Measurements from ENCODE around the gene FOSL1.

FOSL1 gene

DNA sequence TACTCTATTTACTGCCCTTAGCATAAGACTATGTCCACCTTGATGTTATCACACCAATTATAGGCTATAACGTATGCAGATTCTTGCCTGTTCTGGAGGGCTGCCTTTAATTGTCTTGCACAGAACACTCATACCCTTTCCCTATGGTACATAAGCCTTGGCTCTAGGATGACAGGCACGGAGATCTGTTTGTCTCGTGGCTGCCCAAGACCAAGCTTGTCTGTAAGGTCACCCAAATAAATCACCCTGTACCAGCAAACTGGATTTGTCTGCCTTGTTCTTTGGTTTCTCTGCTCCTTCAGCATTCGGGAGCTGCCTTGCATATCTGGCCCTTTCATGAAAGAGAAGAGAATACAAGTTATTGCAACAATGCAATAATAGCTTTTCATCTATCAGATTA is 37.6 kb upstream of the FOSL1 start:
- Histone ChIP-seq H3K9me3 (ENCODE audit: control insufficient read depth, low read length) (no peaks in the 10 kb centered on the region), H3K27ac (ENCODE audit: low read depth, low read length, severe bottlenecking) (no peak overlapping the region), H3K36me3 (ENCODE audit: control insufficient read depth, insufficient read depth, low read length) (no peaks in the 10 kb centered on the region), H3K4me1 (ENCODE audit: control insufficient read depth, insufficient read depth, low read length, poor library complexity, severe bottlenecking) (peaks cover 4% of the 10 kb centered on the region), H3K4me3 (ENCODE audit: extremely low read depth, insufficient read depth, low read length, poor library complexity, severe bottlenecking) (no peak overlapping the region)
- 75 to 88% methylated on average over 2 to 3 of the region's 4 CpGs for WGBS, 2 experiments (ENCODE audit: insufficient coverage in 2 of 2)

DNA sequence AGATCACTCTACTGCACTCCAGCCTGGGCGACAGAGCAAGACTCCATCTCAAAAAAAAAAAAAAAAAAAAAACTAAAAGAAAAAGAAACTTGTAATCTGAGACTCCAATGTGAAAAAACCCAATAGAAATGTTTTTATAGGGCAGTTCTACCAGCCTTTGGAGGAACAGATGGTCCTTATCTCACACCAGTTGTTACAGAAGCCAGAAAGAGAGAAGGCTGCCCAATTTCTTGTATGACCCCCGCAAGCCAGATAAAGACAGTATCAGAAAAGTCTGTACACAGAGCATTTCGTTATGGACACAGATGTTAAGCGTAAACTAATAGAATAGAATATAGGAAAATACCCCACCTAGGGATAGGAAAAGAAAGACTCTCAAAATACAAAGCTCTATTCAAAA is 33.8 kb upstream of the FOSL1 start:
- no peaks in the 10 kb centered on the region for H3K36me3 ChIP-seq (ENCODE audit: control insufficient read depth, insufficient read depth, low read length)
- WGBS, 2 experiments (ENCODE audit: insufficient coverage in 2 of 2): 100% methylated on average over 1 of the region's 4 CpGs
- H3K27ac ChIP-seq (ENCODE audit: low read depth, low read length, severe bottlenecking): no peak overlapping the region
- peaks cover 9% of the 10 kb centered on the region for H3K4me1 ChIP-seq (ENCODE audit: control insufficient read depth, insufficient read depth, low read length, poor library complexity, severe bottlenecking)
- H3K4me3 ChIP-seq (ENCODE audit: extremely low read depth, insufficient read depth, low read length, poor library complexity, severe bottlenecking): no peak overlapping the region
- H3K9me3 ChIP-seq (ENCODE audit: control insufficient read depth, low read length): no peaks in the 10 kb centered on the region

DNA sequence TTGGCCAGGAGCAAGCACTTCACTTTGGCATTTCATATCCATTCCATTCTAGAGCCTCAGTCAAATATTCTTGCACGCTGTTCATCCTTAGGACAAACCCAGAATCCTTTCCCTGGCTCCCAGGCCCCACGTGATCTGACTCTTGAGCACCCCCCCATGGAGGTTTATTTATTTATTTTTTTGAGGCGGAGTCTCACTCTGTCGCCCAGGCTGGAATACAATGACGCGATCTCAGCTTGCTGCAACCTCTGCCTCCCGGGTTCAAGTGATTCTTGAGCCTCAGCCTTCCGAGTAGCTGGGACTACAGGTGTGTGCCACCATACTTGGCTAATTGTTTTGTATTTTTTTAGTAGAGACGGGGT is 32.4 kb upstream of the FOSL1 start:
- Histone ChIP-seq H3K9me3 (ENCODE audit: control insufficient read depth, low read length) (no peaks in the 10 kb centered on the region), H3K27ac (ENCODE audit: low read depth, low read length, severe bottlenecking) (no peak overlapping the region), H3K4me1 (ENCODE audit: control insufficient read depth, insufficient read depth, low read length, poor library complexity, severe bottlenecking) (peaks cover 9% of the 10 kb centered on the region), H3K36me3 (ENCODE audit: control insufficient read depth, insufficient read depth, low read length) (no peaks in the 10 kb centered on the region), H3K4me3 (ENCODE audit: extremely low read depth, insufficient read depth, low read length, poor library complexity, severe bottlenecking) (no peak overlapping the region)
- 65 to 66% methylated on average over 7 of the region's 9 CpGs for WGBS, 2 experiments (ENCODE audit: insufficient coverage in 2 of 2)

DNA sequence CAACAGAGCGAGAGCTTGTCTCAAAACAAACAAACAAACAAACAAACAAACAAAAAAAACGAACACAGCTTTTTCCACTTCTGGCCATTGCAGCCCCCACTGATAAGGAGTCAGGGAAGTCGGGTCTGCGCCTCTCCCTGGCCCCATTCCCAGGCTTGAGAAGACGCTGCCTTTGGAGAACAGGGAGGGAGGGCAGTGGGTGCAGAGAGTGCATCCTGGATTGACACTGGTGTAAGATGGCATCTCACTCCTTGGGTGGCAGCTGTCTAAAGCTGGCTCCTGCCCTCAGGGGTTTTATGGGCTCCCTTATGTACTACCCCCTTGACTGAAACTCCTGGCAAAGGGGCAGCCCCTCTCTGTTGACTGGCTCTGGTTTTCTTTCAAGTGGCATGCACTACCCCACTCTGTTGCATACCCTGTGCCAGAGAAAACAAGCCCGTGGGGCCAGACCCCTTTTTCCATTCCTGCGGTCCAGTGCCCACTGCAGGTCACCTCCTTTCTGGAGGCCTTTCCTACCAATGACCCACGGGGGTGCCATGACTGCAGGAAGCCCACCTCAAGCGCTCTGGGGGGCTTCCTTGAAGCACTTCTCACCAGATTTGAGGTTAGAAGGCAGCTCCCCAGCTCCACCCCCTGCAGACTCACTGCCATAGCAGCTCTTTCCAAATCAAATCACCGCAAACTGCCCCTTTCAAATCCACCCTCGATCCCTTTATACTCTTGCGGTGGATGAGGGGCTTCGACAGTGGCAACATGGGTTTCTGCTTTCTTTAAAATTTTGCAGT is 31.8 kb upstream of the FOSL1 start:
- WGBS, 2 experiments (ENCODE audit: insufficient coverage in 2 of 2): 79 to 86% methylated on average over 7 to 9 of the region's 13 CpGs
- Histone ChIP-seq H3K36me3 (ENCODE audit: control insufficient read depth, insufficient read depth, low read length) (no peaks in the 10 kb centered on the region), H3K9me3 (ENCODE audit: control insufficient read depth, low read length) (no peaks in the 10 kb centered on the region), H3K4me3 (ENCODE audit: extremely low read depth, insufficient read depth, low read length, poor library complexity, severe bottlenecking) (no peak overlapping the region), H3K27ac (ENCODE audit: low read depth, low read length, severe bottlenecking) (peak overlapping the region; percentile 23), H3K4me1 (ENCODE audit: control insufficient read depth, insufficient read depth, low read length, poor library complexity, severe bottlenecking) (peaks cover 9% of the 10 kb centered on the region)

DNA sequence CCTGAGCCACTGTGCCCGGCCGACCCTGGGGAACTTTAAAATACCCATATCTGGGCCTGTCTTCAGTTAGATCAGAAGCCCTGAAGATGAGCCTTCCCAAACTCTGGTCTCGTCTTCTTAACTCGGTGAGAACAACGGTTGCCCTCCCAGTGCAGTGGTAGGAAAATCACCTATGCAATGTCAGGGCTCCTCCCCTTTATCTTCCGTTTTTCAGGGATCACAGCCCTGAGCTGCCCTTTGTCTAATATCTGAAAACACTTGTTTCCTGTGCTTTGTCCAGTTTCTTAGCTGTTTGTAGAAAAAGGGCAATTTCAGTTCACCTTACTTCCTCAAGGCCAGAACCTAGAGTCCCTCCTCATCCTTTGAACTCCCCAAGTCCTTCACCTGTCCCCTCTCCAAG is 28.5 kb upstream of the FOSL1 start:
- Histone ChIP-seq H3K4me3 (ENCODE audit: extremely low read depth, insufficient read depth, low read length, poor library complexity, severe bottlenecking) (no peak overlapping the region), H3K4me1 (ENCODE audit: control insufficient read depth, insufficient read depth, low read length, poor library complexity, severe bottlenecking) (peaks cover 9% of the 10 kb centered on the region), H3K36me3 (ENCODE audit: control insufficient read depth, insufficient read depth, low read length) (peaks cover 8% of the 10 kb centered on the region), H3K9me3 (ENCODE audit: control insufficient read depth, low read length) (no peaks in the 10 kb centered on the region), H3K27ac (ENCODE audit: low read depth, low read length, severe bottlenecking) (no peak overlapping the region)
- WGBS, 2 experiments (ENCODE audit: insufficient coverage in 2 of 2): 87 to 91% methylated on average over 5 to 6 of the region's 6 CpGs

DNA sequence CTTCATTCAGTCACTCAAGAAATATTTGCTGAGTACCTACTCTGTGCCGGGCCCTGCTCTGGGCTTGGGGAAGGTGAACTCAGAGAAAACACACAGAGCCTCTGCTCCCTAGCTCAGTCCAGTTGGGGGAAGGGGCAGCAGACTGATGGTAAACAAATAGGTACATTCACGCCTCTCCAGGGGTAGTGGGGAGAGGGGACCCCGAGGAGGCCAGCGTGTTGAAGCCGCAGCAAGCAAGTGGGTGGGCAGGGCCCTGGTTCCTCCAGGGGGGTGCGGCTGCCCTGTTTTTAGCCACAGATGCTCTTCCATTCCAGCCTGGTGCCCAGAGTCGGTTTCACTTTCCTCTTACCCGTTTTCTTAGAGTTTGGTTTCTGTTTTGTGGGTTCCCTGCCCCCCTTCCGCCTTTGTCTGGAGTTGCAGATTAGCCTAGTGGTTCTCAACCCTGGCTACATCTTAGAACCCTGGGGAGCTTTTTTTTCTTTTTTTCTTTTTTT is 27.8 kb upstream of the FOSL1 start:
- H3K27ac ChIP-seq (ENCODE audit: low read depth, low read length, severe bottlenecking): no peak overlapping the region

DNA sequence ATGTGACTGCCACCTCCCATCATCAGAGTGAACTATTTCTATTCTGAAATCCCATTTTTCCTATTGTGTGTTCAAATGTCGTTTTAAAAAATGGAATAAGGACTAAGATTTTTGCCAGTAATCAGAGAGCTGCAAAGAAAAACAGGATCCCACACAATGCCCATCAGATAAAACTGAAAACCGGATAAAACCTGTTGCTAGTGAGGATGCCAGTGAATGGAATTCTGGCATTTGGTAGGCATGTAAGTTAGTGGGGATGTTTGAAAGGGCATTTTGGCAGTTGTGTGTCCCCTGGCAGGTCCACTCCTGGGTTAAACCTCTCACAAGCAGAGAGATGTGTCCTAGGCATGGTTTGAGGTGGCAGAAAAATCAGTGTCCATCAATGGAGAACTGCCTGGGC is 25.2 kb upstream of the FOSL1 start:
- peaks cover 39% of the 10 kb centered on the region for H3K36me3 ChIP-seq (ENCODE audit: control insufficient read depth, insufficient read depth, low read length)
- no peak overlapping the region for H3K4me3 ChIP-seq (ENCODE audit: extremely low read depth, insufficient read depth, low read length, poor library complexity, severe bottlenecking)

More for the DNA sequence above, 27.8 kb upstream of the FOSL1 start:
- no peak overlapping the region for H3K4me3 ChIP-seq (ENCODE audit: extremely low read depth, insufficient read depth, low read length, poor library complexity, severe bottlenecking)
- WGBS, 2 experiments (ENCODE audit: insufficient coverage in 2 of 2): 76 to 89% methylated on average over 6 to 8 of the region's 9 CpGs
- H3K4me1 ChIP-seq (ENCODE audit: control insufficient read depth, insufficient read depth, low read length, poor library complexity, severe bottlenecking): peaks cover 9% of the 10 kb centered on the region
- H3K9me3 ChIP-seq (ENCODE audit: control insufficient read depth, low read length): no peaks in the 10 kb centered on the region
- H3K36me3 ChIP-seq (ENCODE audit: control insufficient read depth, insufficient read depth, low read length): peaks cover 14% of the 10 kb centered on the region

DNA sequence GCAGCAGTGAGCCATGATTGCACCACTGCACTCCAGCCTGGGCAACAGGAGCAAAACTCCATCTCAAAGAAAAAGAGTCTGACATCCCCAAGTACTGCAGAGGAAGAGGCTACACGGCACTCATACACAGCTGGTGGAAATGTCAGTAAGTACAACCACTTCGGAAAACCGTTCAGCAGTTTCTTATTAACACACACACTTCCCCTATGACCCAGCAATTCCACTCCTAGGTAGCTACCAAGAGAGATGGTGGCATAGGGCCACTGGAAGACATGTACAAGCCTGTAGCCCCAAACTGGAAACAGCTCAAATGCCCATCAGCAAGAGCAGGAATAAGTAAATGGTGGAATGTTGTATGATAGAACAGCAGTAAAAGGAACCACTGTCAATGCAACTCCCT is 22.4 kb upstream of the FOSL1 start:
- Histone ChIP-seq H3K9me3 (ENCODE audit: control insufficient read depth, low read length) (no peaks in the 10 kb centered on the region), H3K36me3 (ENCODE audit: control insufficient read depth, insufficient read depth, low read length) (peaks cover 44% of the 10 kb centered on the region), H3K27ac (ENCODE audit: low read depth, low read length, severe bottlenecking) (no peak overlapping the region), H3K4me1 (ENCODE audit: control insufficient read depth, insufficient read depth, low read length, poor library complexity, severe bottlenecking) (peaks cover 13% of the 10 kb centered on the region), H3K4me3 (ENCODE audit: extremely low read depth, insufficient read depth, low read length, poor library complexity, severe bottlenecking) (no peak overlapping the region)
- WGBS, 2 experiments (ENCODE audit: insufficient coverage in 2 of 2): 100% methylated on average over 3 of the region's 3 CpGs

More for the DNA sequence above, 25.2 kb upstream of the FOSL1 start:
- H3K9me3 ChIP-seq (ENCODE audit: control insufficient read depth, low read length): no peaks in the 10 kb centered on the region
- H3K4me1 ChIP-seq (ENCODE audit: control insufficient read depth, insufficient read depth, low read length, poor library complexity, severe bottlenecking): peaks cover 5% of the 10 kb centered on the region
- no peak overlapping the region for H3K27ac ChIP-seq (ENCODE audit: low read depth, low read length, severe bottlenecking)
- WGBS, 2 experiments (ENCODE audit: insufficient coverage in 2 of 2): 83% methylated on average over 1 of the region's 2 CpGs; no CpG with 5 or more reads in 1 of the 2 experiments

DNA sequence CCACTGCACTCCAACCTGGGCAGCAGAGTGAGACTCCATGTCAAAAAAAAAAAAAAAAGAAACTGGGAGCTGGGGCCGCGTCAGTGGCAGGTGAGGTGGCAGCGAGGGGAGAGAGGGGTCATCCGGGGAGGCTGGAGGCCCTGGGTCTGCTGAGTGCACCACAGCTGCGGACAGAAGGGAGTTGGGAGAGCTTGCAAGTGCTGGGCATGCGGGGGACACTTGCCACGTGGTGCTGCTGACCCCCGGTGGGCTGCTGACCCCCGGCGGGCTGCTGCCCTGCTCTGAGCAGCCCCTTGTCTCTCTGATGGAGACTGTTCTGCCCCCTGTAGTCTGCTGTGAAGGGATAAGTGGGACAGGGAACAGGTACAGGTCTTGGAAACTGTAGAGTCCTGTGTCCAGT is 21.7 kb upstream of the FOSL1 start:
- 92 to 94% methylated on average over 5 to 10 of the region's 10 CpGs for WGBS, 2 experiments (ENCODE audit: insufficient coverage in 2 of 2)
- Histone ChIP-seq H3K36me3 (ENCODE audit: control insufficient read depth, insufficient read depth, low read length) (peaks cover 51% of the 10 kb centered on the region), H3K4me3 (ENCODE audit: extremely low read depth, insufficient read depth, low read length, poor library complexity, severe bottlenecking) (no peak overlapping the region), H3K27ac (ENCODE audit: low read depth, low read length, severe bottlenecking) (no peak overlapping the region), H3K9me3 (ENCODE audit: control insufficient read depth, low read length) (no peaks in the 10 kb centered on the region), H3K4me1 (ENCODE audit: control insufficient read depth, insufficient read depth, low read length, poor library complexity, severe bottlenecking) (peaks cover 20% of the 10 kb centered on the region)

DNA sequence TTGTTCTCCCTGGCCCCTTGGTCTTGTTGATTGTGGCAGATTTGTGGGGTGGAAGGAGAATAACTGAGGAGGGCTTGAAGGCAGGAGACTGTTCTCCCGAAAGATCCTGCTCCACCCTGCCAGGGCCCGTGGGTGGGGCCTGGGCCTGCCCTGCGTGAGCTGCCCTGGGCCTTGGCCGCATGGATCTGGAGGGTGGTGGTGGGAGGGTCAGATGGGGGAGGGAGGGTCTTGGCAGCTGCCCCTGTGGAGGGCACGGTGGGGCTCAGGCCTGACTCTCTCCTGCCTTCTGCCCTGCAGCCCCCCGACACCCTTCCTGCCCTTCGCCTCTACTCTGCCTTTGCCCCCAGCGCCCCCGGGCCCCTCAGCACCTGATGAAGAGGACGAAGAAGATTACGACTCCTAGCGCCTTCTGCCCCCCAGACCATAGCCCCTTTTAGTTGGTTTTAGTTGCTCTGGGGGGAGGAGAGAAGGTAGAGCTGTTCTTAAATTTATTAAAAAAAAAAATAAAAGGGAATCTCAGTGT is 20.9 kb upstream of the FOSL1 start:
- Histone ChIP-seq H3K27ac (ENCODE audit: low read depth, low read length, severe bottlenecking) (no peak overlapping the region), H3K4me3 (ENCODE audit: extremely low read depth, insufficient read depth, low read length, poor library complexity, severe bottlenecking) (peak overlapping the region; percentile 89), H3K4me1 (ENCODE audit: control insufficient read depth, insufficient read depth, low read length, poor library complexity, severe bottlenecking) (peaks cover 28% of the 10 kb centered on the region), H3K36me3 (ENCODE audit: control insufficient read depth, insufficient read depth, low read length) (peaks cover 55% of the 10 kb centered on the region), H3K9me3 (ENCODE audit: control insufficient read depth, low read length) (no peaks in the 10 kb centered on the region)
- WGBS, 2 experiments (ENCODE audit: insufficient coverage in 2 of 2): 94 to 100% methylated on average over 4 to 10 of the region's 12 CpGs

DNA sequence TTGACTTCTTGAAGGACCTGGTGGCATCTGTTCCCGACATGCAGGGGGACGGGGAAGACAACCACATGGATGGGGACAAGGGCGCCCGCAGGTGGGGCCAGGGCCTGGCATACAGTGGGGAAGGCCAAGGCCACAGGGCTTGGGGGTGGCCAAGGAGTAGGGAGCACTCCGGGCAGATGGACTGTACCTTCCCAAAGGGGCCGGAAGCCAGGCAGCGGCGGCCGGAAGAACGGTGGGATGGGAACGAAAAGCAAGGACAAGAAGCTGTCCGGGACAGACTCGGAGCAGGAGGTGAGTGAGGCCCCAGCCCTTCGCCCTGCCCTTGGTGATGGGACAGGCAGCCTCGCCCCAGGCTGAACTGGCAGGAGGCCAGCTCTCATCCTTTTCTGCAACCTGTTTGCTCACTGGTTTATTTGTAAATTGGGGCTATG is 20.2 kb upstream of the FOSL1 start:
- WGBS, 2 experiments (ENCODE audit: insufficient coverage in 2 of 2): 76 to 91% methylated on average over 13 to 14 of the region's 15 CpGs
- no peak overlapping the region for H3K27ac ChIP-seq (ENCODE audit: low read depth, low read length, severe bottlenecking)

More for the DNA sequence above, 20.2 kb upstream of the FOSL1 start:
- Histone ChIP-seq H3K4me3 (ENCODE audit: extremely low read depth, insufficient read depth, low read length, poor library complexity, severe bottlenecking) (peak overlapping the region; percentile 89), H3K36me3 (ENCODE audit: control insufficient read depth, insufficient read depth, low read length) (peaks cover 55% of the 10 kb centered on the region), H3K9me3 (ENCODE audit: control insufficient read depth, low read length) (no peaks in the 10 kb centered on the region), H3K4me1 (ENCODE audit: control insufficient read depth, insufficient read depth, low read length, poor library complexity, severe bottlenecking) (peaks cover 33% of the 10 kb centered on the region)

Data from mesodermal cell (in vitro differentiated cells).